WERI-Rb-1 (cell line): ENCODE measurements around the gene YDJC.
"Not testable (repeated sequence)": the region's sequence is repeated elsewhere in the genome, so short reads cannot be mapped to it uniquely, and the experiment has no call there.

Source experiments
- DNase-seq: peaks from one replicate; pipeline ENCODE4 v3.0.0-alpha.2; 2020
- H3K27ac ChIP-seq: fragments of 250-450 bp; sonication (Bioruptor Pico); 2 replicates; pipeline ENCODE4 v1.5.1; 2020; ENCODE audit warnings: mild to moderate bottlenecking, moderate library complexity
- H3K27me3 ChIP-seq: fragments of 250-450 bp; sonication (Bioruptor Pico); 2 replicates; pipeline ENCODE4 v1.5.1; 2021; ENCODE audit warnings: mild to moderate bottlenecking, low read depth, moderate library complexity; ENCODE audit not compliant: insufficient read depth, severe bottlenecking
- H3K36me3 ChIP-seq: fragments of 250-450 bp; sonication (Bioruptor Pico); 2 replicates; pipeline ENCODE4 v1.5.1; 2020; ENCODE audit warnings: mild to moderate bottlenecking, moderate library complexity
- H3K4me3 ChIP-seq: 2 replicates; pipeline ENCODE4 v1.5.1; 2011; ENCODE audit warnings: low read depth, mild to moderate bottlenecking, control low read depth, low read length
- H3K9me3 ChIP-seq: fragments of 250-450 bp; sonication (Bioruptor Pico); 2 replicates; pipeline ENCODE4 v1.5.1; 2021; ENCODE audit warnings: mild to moderate bottlenecking, moderate library complexity; ENCODE audit not compliant: severe bottlenecking
- CTCF ChIP-seq: IDR thresholded peaks from 2 replicates; pipeline ENCODE4 v1.5.1; 2011; ENCODE audit warnings: low read depth, mild to moderate bottlenecking, control low read depth, inconsistent platforms, low read length

YDJC gene

GRCh38 chr22:21585389-21585788, 44.4 kb downstream of the YDJC start:
- Histone ChIP-seq H3K4me3 (no peak overlapping the region), H3K9me3 (no peaks in the 10 kb centered on the region), H3K27ac (no peak overlapping the region), H3K27me3 (no peaks in the 10 kb centered on the region), H3K36me3 (peaks cover 18% of the 10 kb centered on the region)
- no peak for DNase-seq
- no peak for TF ChIP-seq CTCF

- DNase-seq = no peak
- H3K27me3 ChIP-seq = no peaks in the 10 kb centered on the region
- H3K36me3 ChIP-seq = peaks cover 17% of the 10 kb centered on the region
- H3K9me3 ChIP-seq = no peaks in the 10 kb centered on the region
- no peak for TF ChIP-seq CTCF
- no peak overlapping the region for H3K4me3 ChIP-seq
- H3K27ac ChIP-seq = no peak overlapping the region
These were observed 46.8 kb downstream of the YDJC start for GRCh38 chr22:21582801-21583740.

- not testable (repeated sequence) for DNase-seq, H3K27ac ChIP-seq, H3K4me3 ChIP-seq, H3K27me3 ChIP-seq, H3K9me3 ChIP-seq
- H3K36me3 ChIP-seq = peaks cover 18% of the 10 kb centered on the region
These were observed 48.7 kb downstream of the YDJC start for GRCh38 chr22:21581009-21581713.

- DNase-seq, H3K27me3 ChIP-seq, H3K4me3 ChIP-seq, H3K9me3 ChIP-seq, H3K27ac ChIP-seq: not testable (repeated sequence)
- H3K36me3 ChIP-seq = peaks cover 18% of the 10 kb centered on the region
These were observed 49.2 kb downstream of the YDJC start for GRCh38 chr22:21580623-21581007.

- Histone ChIP-seq H3K27me3 (no peaks in the 10 kb centered on the region), H3K36me3 (peaks cover 15% of the 10 kb centered on the region), H3K4me3 (no peak overlapping the region), H3K9me3 (no peaks in the 10 kb centered on the region), H3K27ac (no peak overlapping the region)
- no peak for DNase-seq
- TF ChIP-seq CTCF = no peak
These were observed 50.4 kb downstream of the YDJC start for GRCh38 chr22:21579474-21579851.
